HG02642 (cell line): ENCODE data around the gene PANX1.
"Not testable (repeated sequence)": the region's sequence is repeated elsewhere in the genome, so short reads cannot be mapped to it uniquely, and the experiment has no call there.

Experiments used
- ATAC-seq: cut with Tn5 transposase; IDR thresholded peaks from one replicate; pipeline ENCODE4 v1.9.1; 2021; ENCODE audit warnings: mild to moderate bottlenecking; ENCODE audit not compliant: unreplicated experiment, poor library complexity

Gene PANX1

GRCh38 chr11:94148189-94148588 is 19.5 kb downstream of the PANX1 start:
- ATAC-seq = no peak

GRCh38 chr11:94149431-94150017 is 20.9 kb downstream of the PANX1 start:
- no peak for ATAC-seq

DNA sequence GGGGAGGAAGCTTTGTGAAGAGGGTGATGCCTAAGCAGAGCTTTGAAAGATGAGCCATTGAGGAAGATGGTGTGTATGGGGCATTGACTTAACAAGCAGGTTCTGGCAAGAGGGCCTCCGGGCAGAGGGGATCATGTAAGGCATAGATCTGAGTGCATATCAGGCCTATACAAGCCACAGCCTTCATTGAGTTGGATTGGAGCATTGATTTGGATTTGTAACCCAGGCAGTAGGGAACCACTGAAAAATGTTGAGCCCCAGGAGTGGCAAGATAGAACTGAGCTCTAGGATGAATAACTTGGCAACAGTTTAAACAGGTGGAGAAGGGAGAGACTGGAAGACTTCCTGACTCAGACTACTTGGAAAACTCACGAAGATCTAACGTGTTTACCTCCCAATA is 21.4 kb downstream of the PANX1 start:
- ATAC-seq = no peak

DNA sequence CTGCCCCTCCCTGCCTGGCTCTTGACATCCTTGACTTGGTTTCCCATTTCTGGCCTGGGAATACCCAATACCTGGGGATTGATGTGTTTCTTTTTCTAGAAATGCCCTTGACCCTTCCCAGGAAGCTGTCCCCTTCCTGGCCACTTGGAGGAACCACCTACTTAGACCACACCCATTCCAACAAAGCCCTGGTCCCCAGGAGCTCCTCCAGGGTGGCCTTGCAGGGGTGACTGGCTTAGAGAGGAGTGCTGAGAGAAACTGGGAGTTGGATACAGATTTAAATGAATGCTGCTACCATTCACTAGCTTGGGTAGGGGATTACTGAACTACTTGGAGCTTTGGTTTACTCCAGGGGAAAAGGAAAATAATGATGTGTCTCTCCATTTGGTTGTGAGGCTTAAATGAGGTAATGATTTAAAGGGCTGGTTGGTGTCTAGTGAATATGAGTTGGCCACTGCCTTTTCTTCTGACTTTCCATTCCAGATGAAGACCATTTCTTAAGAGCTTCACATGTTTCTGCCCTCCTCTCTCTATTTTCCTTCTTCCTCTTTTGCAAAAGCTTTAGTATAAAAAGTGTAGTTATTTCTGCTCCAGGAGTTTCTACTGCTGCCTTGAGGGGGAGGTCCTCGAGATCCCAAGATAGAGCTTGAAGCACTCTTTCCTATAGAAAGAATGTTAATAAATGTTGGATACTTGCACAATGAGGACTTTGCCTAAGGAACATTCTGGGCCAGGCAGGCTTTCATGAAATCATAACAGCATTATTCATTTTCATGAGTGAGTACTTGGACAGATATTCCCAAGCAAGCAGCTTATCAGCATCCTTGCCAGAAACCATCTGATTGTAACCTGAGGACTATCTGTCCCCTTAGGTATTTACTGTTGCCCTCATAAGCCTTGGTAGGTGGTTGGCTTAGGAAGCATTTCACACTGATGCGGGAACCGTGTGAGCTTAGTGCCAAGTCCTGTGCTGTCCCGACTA is 22.4 kb downstream of the PANX1 start:
- no peak for ATAC-seq

DNA sequence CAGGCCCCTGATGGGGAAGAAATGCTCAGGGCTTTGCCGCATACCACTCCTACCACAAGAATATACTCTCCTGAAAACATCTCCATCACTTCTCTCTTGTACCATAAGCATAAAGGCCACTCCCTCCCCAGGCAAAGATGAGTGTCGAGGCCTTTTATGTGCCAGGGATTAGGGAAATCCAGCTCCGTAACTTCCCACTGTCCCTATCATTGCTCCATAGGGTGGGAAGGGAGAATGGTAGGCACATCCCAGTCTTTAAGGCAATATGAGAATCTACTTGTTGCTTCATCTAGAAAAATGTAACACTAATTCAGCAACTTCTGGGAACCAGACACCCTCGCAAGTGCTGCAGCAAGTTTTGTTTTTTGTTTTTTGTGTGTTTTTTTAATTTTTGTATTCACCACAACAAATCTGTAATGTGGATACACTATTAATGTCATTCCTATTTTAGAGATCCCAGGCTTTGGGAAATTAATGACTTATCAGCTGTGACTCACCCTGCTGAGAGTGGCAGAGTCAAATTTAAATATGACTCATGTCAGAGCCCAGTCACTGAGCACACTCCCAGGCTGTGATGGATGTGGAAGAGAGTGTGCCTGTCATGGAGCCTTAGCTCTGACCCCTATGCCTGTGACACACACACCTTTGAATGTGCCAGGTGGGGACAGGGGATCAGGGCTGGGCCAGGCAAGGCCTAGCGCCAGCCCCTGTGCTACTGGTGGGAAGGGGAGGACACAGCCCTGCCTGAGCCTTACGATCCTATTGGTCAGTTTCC is 23.4 kb downstream of the PANX1 start:
- peak; percentile 61 for ATAC-seq

- ATAC-seq = no peak
Measured at GRCh38 chr11:94152678-94153065, 24.0 kb downstream of the PANX1 start.

DNA sequence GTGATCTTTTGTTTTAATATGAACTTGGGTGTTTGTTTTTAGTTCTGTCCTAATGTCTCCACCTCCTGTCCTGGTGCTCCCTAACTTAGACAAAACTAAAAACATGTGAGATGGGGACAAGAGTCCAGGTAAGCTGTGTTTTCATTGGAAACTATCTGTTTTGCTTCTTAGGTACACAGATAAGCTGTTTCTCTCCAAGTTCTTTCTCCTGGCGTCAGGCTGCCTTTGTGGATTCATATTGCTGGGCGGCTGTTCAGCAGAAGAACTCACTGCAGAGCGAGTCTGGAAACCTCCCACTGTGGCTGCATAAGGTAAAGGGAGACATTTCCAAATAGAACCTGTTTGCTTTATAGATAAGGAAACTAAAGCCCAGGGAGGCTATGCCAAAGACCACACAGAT is 24.7 kb downstream of the PANX1 start:
- no peak for ATAC-seq

GRCh38 chr11:94154095-94154856 is 25.6 kb downstream of the PANX1 start:
- no peak for ATAC-seq

- not testable (repeated sequence) for ATAC-seq
Measured at GRCh38 chr11:94157339-94157738, 28.7 kb downstream of the PANX1 start.

DNA sequence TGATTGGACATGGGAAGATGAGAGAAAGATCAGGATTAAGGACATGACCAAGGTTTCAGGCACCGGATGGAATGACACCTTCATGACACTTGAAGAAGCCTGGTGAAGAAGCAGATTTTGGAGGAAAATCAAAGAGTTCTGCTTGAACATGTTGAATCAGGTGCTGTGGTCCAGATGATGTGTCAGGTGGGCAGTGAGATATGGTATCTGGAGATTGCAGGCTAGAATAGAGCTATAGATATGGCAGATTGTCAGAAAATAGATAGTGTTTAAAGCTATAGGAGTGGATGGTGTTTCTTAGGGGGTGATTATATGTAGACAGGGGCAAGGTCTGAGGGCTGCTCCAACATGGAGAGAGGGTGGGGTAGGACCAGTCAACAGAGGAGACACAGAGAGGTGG is 40.2 kb downstream of the PANX1 start:
- ATAC-seq = no peak

- ATAC-seq = no peak
Measured at GRCh38 chr11:94169516-94169915, 40.9 kb downstream of the PANX1 start.

DNA sequence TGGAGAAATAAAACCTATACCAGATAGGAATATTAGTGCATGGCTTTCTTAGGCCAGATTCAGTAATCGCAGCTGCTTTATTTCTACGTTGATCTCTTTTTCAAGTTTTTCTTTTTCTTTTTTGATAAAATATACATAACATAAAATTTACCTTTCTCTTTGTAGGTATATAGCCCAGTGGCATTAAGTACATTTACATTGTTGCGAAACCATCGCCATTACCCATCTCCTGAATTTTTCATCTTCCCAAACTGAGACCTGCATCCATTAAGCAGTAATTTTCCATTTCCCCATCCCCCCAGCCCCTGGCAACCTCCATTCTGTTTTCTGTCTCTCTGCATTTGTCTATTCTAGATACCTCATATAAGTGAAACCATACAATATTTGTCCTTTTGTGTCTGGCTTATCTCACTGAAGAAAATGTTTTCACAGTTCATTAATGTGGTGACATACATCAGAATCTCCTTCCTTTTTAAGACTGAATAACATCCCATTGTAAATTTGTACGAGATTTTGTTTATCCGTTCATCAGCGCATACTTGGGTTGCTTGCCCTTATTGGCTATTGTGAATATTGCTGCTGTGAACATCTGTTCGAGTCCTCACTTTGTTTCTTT is 41.4 kb downstream of the PANX1 start:
- no peak for ATAC-seq

GRCh38 chr11:94170953-94171352 is 42.3 kb downstream of the PANX1 start:
- ATAC-seq = no peak

GRCh38 chr11:94171693-94172440 is 43.2 kb downstream of the PANX1 start:
- peak; percentile 69 for ATAC-seq

GRCh38 chr11:94175535-94175934 is 46.9 kb downstream of the PANX1 start:
- ATAC-seq = no peak

DNA sequence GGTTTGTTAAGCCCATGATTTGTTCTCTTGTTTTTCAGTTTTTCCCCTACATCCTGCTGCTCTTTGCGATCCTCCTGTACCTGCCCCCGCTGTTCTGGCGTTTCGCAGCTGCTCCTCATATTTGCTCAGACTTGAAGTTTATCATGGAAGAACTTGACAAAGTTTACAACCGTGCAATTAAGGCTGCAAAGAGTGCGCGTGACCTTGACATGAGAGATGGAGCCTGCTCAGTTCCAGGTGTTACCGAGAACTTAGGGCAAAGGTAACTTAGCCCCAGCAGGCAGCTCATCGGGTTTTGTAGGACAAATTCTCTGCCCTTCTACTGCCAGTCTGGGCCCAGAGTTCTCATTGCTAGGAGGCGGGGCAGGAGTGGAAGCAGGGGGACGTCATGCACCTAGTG is 49.7 kb downstream of the PANX1 start:
- ATAC-seq = no peak

DNA sequence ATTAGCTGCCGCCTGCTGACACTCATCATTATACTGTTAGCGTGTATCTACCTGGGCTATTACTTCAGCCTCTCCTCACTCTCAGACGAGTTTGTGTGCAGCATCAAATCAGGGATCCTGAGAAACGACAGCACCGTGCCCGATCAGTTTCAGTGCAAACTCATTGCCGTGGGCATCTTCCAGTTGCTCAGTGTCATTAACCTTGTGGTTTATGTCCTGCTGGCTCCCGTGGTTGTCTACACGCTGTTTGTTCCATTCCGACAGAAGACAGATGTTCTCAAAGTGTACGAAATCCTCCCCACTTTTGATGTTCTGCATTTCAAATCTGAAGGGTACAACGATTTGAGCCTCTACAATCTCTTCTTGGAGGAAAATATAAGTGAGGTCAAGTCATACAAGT is 51.1 kb downstream of the PANX1 start:
- ATAC-seq = no peak

DNA sequence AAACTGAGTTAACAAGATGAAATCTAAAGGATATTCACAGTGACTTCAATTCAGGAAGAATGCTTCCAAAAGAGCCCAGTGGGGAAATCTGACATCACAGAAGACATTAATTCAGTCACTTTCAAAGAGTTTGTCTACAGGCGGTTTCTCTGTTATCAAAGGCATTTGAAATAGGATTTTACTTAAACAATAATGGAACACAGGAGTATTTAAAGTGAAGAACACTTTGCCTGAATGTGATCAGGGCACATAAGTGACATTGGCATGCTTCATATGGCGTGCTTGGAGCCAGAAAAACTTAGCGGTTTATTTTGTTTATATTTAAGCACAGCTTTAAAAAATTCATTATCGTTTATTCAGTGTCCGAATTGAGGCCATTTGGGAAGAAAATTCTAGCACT is 52.9 kb downstream of the PANX1 start:
- ATAC-seq = no peak

GRCh38 chr11:94181943-94182342 is 53.3 kb downstream of the PANX1 start:
- ATAC-seq = no peak
